UCSD-AML1 (cell line): Measurements from ENCODE around the gene SHC1.

Experiments used
- DNase-seq: peaks from one replicate; lab custom pipeline; 2025; ENCODE audit not compliant: unreplicated experiment; lab: John Stamatoyannopoulos, UW

SHC1 gene

GRCh38 chr1:154970631-154971340 lies at the start of gene SHC1:
TSS of gene SHC1 (minus strand) at chr1:154970747. CDS start at chr1:154970526, 221 bp downstream.
- peak; percentile 91 for DNase-seq

- DNase-seq: no peak
Measured at GRCh38 chr1:155019377-155020245, 49.1 kb upstream of the SHC1 start.

GRCh38 chr1:155018617-155019348 lies 48.2 kb upstream of the SHC1 start:
- no peak for DNase-seq

- DNase-seq: no peak
Measured at GRCh38 chr1:155017946-155018316, 47.4 kb upstream of the SHC1 start.

- DNase-seq: peak; percentile 90
Measured at GRCh38 chr1:155017041-155017945, 46.7 kb upstream of the SHC1 start.

GRCh38 chr1:155016231-155016831 lies 45.8 kb upstream of the SHC1 start:
- no peak for DNase-seq

GRCh38 chr1:155015527-155016230 lies 45.1 kb upstream of the SHC1 start:
- DNase-seq: no peak

- no peak for DNase-seq
Measured at GRCh38 chr1:155014709-155015508, 44.4 kb upstream of the SHC1 start.

- DNase-seq: peak; percentile 80
Measured at GRCh38 chr1:155013632-155014031, 43.1 kb upstream of the SHC1 start.

- DNase-seq: no peak
Measured at GRCh38 chr1:155012776-155013602, 42.4 kb upstream of the SHC1 start.

GRCh38 chr1:155012026-155012546 lies 41.5 kb upstream of the SHC1 start:
- DNase-seq: peak; percentile 60

GRCh38 chr1:155011437-155012025 lies 41.0 kb upstream of the SHC1 start:
- no peak for DNase-seq

- DNase-seq: no peak
Measured at GRCh38 chr1:155011004-155011416, 40.5 kb upstream of the SHC1 start.

- peak; percentile 57 for DNase-seq
Measured at GRCh38 chr1:155010211-155010918, 39.8 kb upstream of the SHC1 start.

- DNase-seq: no peak
Measured at GRCh38 chr1:155009742-155010141, 39.2 kb upstream of the SHC1 start.

GRCh38 chr1:155009221-155009711 lies 38.7 kb upstream of the SHC1 start:
- no peak for DNase-seq
